Fibroblast of the aortic adventitia (primary cell): ENCODE measurements around the gene ASF1B. TPM values are rescaled to one million over a fixed set of nuclear protein-coding genes. Genes with fewer than 3 reads are reported as not detected.

Source experiments
- DNase-seq: peaks from one replicate; pipeline ENCODE4 v3.0.0-alpha.2; 2010; ENCODE audit warnings: low read depth
- H3K4me3 ChIP-seq: 2 replicates; pipeline ENCODE4 v1.5.1; 2011; ENCODE audit warnings: low read depth, mild to moderate bottlenecking, control low read depth, low read length, moderate library complexity
- CTCF ChIP-seq: IDR thresholded peaks from 2 replicates; pipeline ENCODE4 v1.5.1; 2011; ENCODE audit warnings: mild to moderate bottlenecking, low read length, control low read depth, inconsistent platforms; ENCODE audit not compliant: insufficient read depth
- total RNA-seq: library from RNA; depleted of rRNA; stranded (reverse); fragments of >200 nt; gene quantifications from 2 replicates; pipeline ENCODE4 v1.2.3, GENCODE V29; 2012; ENCODE audit warnings: low replicate concordance

Gene ASF1B
- total RNA-seq, 1 donor, result 32.3 TPM

GRCh38 chr19:14160017-14160703 lies 23.8 kb upstream of the ASF1B start:
- TF ChIP-seq CTCF, result no peak
- no peak for DNase-seq
- H3K4me3 ChIP-seq, result no peak overlapping the region

GRCh38 chr19:14159059-14159458 lies 22.7 kb upstream of the ASF1B start:
- H3K4me3 ChIP-seq, result no peak overlapping the region
- TF ChIP-seq CTCF, result no peak

GRCh38 chr19:14158276-14159023 lies 22.1 kb upstream of the ASF1B start:
- no peak for DNase-seq
- H3K4me3 ChIP-seq, result no peak overlapping the region
- TF ChIP-seq CTCF, result no peak

More at GRCh38 chr19:14159059-14159458, 22.7 kb upstream of the ASF1B start:
- DNase-seq, result no peak

GRCh38 chr19:14156971-14157717 lies 20.8 kb upstream of the ASF1B start:
- DNase-seq, result no peak
- TF ChIP-seq CTCF, result no peak
- no peak overlapping the region for H3K4me3 ChIP-seq

GRCh38 chr19:14156122-14156521 lies 19.7 kb upstream of the ASF1B start:
- no peak for TF ChIP-seq CTCF
- no peak overlapping the region for H3K4me3 ChIP-seq
- DNase-seq, result no peak

GRCh38 chr19:14155371-14155770 lies 19.0 kb upstream of the ASF1B start:
- TF ChIP-seq CTCF, result no peak
- no peak for DNase-seq
- no peak overlapping the region for H3K4me3 ChIP-seq
